ENCODE results near the gene ZNF438. TPM values are rescaled to one million over a fixed set of nuclear protein-coding genes. Genes with fewer than 3 reads are reported as not detected.

The ZNF438 gene
- total RNA-seq, 1 experiment from 2014 or later: 0.26 TPM

GRCh38 chr10:30868611-30869010, 163.1 kb downstream of the ZNF438 start:
- H3K27me3 ChIP-seq (ENCODE audit: low read length): no peaks in the 10 kb centered on the region
- H2AFZ ChIP-seq (ENCODE audit: low read length): no peak overlapping the region
- H3K79me2 ChIP-seq (ENCODE audit: low read length): no peaks in the 10 kb centered on the region
- no peak for DNase-seq
- no peaks in the 10 kb centered on the region for H4K20me1 ChIP-seq (ENCODE audit: insufficient read depth, low read depth, low read length)
- no peaks in the 10 kb centered on the region for H3K36me3 ChIP-seq (ENCODE audit: insufficient read depth, low read length)
- no peaks in the 10 kb centered on the region for H3K9me2 ChIP-seq (replicated peaks; ENCODE audit: insufficient read depth, low read length)
- H3K9ac ChIP-seq (ENCODE audit: low read length): no peak overlapping the region
- H3K4me1 ChIP-seq (ENCODE audit: low read length): no peaks in the 10 kb centered on the region
- no peak overlapping the region for H3K27ac ChIP-seq (ENCODE audit: low read length)
- no peak overlapping the region for H3K4me2 ChIP-seq (ENCODE audit: low read depth, low read length, poor library complexity, severe bottlenecking)
- H3K9me3 ChIP-seq (ENCODE audit: low read length): no peaks in the 10 kb centered on the region
- H3K4me3 ChIP-seq (ENCODE audit: low read length): no peak overlapping the region

DNA sequence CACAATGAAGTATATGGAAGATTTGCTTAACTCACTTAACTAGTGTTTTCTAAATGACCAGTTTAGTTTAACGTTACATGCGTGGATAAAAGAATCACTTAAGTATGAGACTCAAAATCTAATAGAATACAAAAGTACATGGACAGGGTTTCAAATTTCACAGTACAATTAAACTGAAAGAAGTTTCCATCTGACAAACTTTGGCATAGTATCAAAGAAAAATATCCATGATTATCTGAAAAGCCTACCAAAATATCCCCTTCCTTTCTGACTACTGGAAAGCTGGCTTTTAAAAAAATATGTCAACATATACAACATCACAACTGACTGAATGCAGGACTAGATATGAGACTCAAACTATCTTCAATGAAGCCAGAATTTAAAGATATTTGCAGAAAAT, 164.8 kb downstream of the ZNF438 start:
- no peak for DNase-seq
- Histone ChIP-seq H3K9me3 (ENCODE audit: low read length) (no peaks in the 10 kb centered on the region), H2AFZ (ENCODE audit: low read length) (no peak overlapping the region), H3K4me3 (ENCODE audit: low read length) (no peak overlapping the region), H4K20me1 (ENCODE audit: insufficient read depth, low read depth, low read length) (no peaks in the 10 kb centered on the region), H3K27me3 (ENCODE audit: low read length) (no peaks in the 10 kb centered on the region), H3K36me3 (ENCODE audit: insufficient read depth, low read length) (no peaks in the 10 kb centered on the region), H3K9ac (ENCODE audit: low read length) (no peak overlapping the region), H3K9me2 (replicated peaks; ENCODE audit: insufficient read depth, low read length) (no peaks in the 10 kb centered on the region), H3K4me2 (ENCODE audit: low read depth, low read length, poor library complexity, severe bottlenecking) (no peak overlapping the region), H3K4me1 (ENCODE audit: low read length) (no peaks in the 10 kb centered on the region), H3K27ac (ENCODE audit: low read length) (no peak overlapping the region), H3K79me2 (ENCODE audit: low read length) (no peaks in the 10 kb centered on the region)

GRCh38 chr10:30865141-30865926, 166.3 kb downstream of the ZNF438 start:
- no peaks in the 10 kb centered on the region for H3K9me2 ChIP-seq (replicated peaks; ENCODE audit: insufficient read depth, low read length)
- no peaks in the 10 kb centered on the region for H3K79me2 ChIP-seq (ENCODE audit: low read length)
- H4K20me1 ChIP-seq (ENCODE audit: insufficient read depth, low read depth, low read length): no peaks in the 10 kb centered on the region
- no peak overlapping the region for H2AFZ ChIP-seq (ENCODE audit: low read length)
- H3K4me2 ChIP-seq (ENCODE audit: low read depth, low read length, poor library complexity, severe bottlenecking): no peak overlapping the region
- no peak overlapping the region for H3K9ac ChIP-seq (ENCODE audit: low read length)
- no peaks in the 10 kb centered on the region for H3K36me3 ChIP-seq (ENCODE audit: insufficient read depth, low read length)
- H3K9me3 ChIP-seq (ENCODE audit: low read length): no peaks in the 10 kb centered on the region
- H3K4me1 ChIP-seq (ENCODE audit: low read length): no peaks in the 10 kb centered on the region
- DNase-seq: no peak
- no peaks in the 10 kb centered on the region for H3K27me3 ChIP-seq (ENCODE audit: low read length)
- no peak overlapping the region for H3K27ac ChIP-seq (ENCODE audit: low read length)
- H3K4me3 ChIP-seq (ENCODE audit: low read length): no peak overlapping the region

GRCh38 chr10:30863516-30864210, 168.0 kb downstream of the ZNF438 start:
- Histone ChIP-seq H3K4me2 (ENCODE audit: low read depth, low read length, poor library complexity, severe bottlenecking) (no peak overlapping the region), H3K9me2 (replicated peaks; ENCODE audit: insufficient read depth, low read length) (no peaks in the 10 kb centered on the region), H2AFZ (ENCODE audit: low read length) (no peak overlapping the region), H3K9ac (ENCODE audit: low read length) (no peak overlapping the region), H3K4me1 (ENCODE audit: low read length) (no peaks in the 10 kb centered on the region), H4K20me1 (ENCODE audit: insufficient read depth, low read depth, low read length) (no peaks in the 10 kb centered on the region), H3K79me2 (ENCODE audit: low read length) (no peaks in the 10 kb centered on the region), H3K27ac (ENCODE audit: low read length) (no peak overlapping the region), H3K9me3 (ENCODE audit: low read length) (no peaks in the 10 kb centered on the region), H3K27me3 (ENCODE audit: low read length) (no peaks in the 10 kb centered on the region), H3K36me3 (ENCODE audit: insufficient read depth, low read length) (no peaks in the 10 kb centered on the region), H3K4me3 (ENCODE audit: low read length) (no peak overlapping the region)
- no peak for DNase-seq

- no peaks in the 10 kb centered on the region for H3K9me3 ChIP-seq (ENCODE audit: low read length)
These were observed 169.2 kb downstream of the ZNF438 start for GRCh38 chr10:30862486-30862885.

GRCh38 chr10:30861976-30862375, 169.7 kb downstream of the ZNF438 start:
- Histone ChIP-seq H3K4me3 (ENCODE audit: low read length) (no peak overlapping the region), H3K9me3 (ENCODE audit: low read length) (no peaks in the 10 kb centered on the region), H3K4me1 (ENCODE audit: low read length) (no peaks in the 10 kb centered on the region), H3K4me2 (ENCODE audit: low read depth, low read length, poor library complexity, severe bottlenecking) (no peak overlapping the region), H3K79me2 (ENCODE audit: low read length) (no peaks in the 10 kb centered on the region), H3K27me3 (ENCODE audit: low read length) (no peaks in the 10 kb centered on the region), H3K27ac (ENCODE audit: low read length) (no peak overlapping the region), H4K20me1 (ENCODE audit: insufficient read depth, low read depth, low read length) (no peaks in the 10 kb centered on the region), H2AFZ (ENCODE audit: low read length) (no peak overlapping the region), H3K9ac (ENCODE audit: low read length) (no peak overlapping the region), H3K36me3 (ENCODE audit: insufficient read depth, low read length) (no peaks in the 10 kb centered on the region), H3K9me2 (replicated peaks; ENCODE audit: insufficient read depth, low read length) (no peaks in the 10 kb centered on the region)
- DNase-seq: no peak

More at GRCh38 chr10:30862486-30862885, 169.2 kb downstream of the ZNF438 start:
- Histone ChIP-seq H3K9ac (ENCODE audit: low read length) (no peak overlapping the region), H3K36me3 (ENCODE audit: insufficient read depth, low read length) (no peaks in the 10 kb centered on the region), H3K27ac (ENCODE audit: low read length) (no peak overlapping the region), H3K4me1 (ENCODE audit: low read length) (no peaks in the 10 kb centered on the region), H4K20me1 (ENCODE audit: insufficient read depth, low read depth, low read length) (no peaks in the 10 kb centered on the region), H3K79me2 (ENCODE audit: low read length) (no peaks in the 10 kb centered on the region), H2AFZ (ENCODE audit: low read length) (no peak overlapping the region), H3K4me3 (ENCODE audit: low read length) (no peak overlapping the region), H3K4me2 (ENCODE audit: low read depth, low read length, poor library complexity, severe bottlenecking) (no peak overlapping the region), H3K9me2 (replicated peaks; ENCODE audit: insufficient read depth, low read length) (no peaks in the 10 kb centered on the region), H3K27me3 (ENCODE audit: low read length) (no peaks in the 10 kb centered on the region)
- no peak for DNase-seq

DNA sequence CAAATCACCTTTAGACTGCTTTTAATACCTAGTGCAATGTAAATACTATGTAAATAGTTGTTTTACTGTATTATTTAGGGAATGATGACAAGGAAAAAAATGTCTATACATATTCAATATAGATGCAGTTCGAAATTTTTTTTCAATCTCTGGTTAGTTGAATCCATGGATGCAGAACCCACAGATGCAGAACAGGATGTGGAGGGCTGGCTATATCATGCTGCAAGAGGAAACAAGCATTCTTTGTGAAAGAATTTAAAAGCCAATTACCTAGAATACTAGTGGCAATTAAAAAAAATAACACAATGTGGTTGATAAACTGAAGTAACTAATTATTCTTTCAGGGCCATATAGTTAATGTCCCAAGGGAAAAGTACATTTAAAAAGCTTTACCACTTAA, 170.4 kb downstream of the ZNF438 start:
- no peak for DNase-seq
- no peak overlapping the region for H2AFZ ChIP-seq (ENCODE audit: low read length)
- H3K79me2 ChIP-seq (ENCODE audit: low read length): no peaks in the 10 kb centered on the region
- no peaks in the 10 kb centered on the region for H3K27me3 ChIP-seq (ENCODE audit: low read length)
- no peaks in the 10 kb centered on the region for H4K20me1 ChIP-seq (ENCODE audit: insufficient read depth, low read depth, low read length)
- H3K27ac ChIP-seq (ENCODE audit: low read length): no peak overlapping the region
- H3K36me3 ChIP-seq (ENCODE audit: insufficient read depth, low read length): no peaks in the 10 kb centered on the region
- H3K4me2 ChIP-seq (ENCODE audit: low read depth, low read length, poor library complexity, severe bottlenecking): no peak overlapping the region
- H3K9me3 ChIP-seq (ENCODE audit: low read length): no peaks in the 10 kb centered on the region
- H3K9me2 ChIP-seq (replicated peaks; ENCODE audit: insufficient read depth, low read length): no peaks in the 10 kb centered on the region
- no peak overlapping the region for H3K9ac ChIP-seq (ENCODE audit: low read length)
- no peak overlapping the region for H3K4me3 ChIP-seq (ENCODE audit: low read length)
- H3K4me1 ChIP-seq (ENCODE audit: low read length): no peaks in the 10 kb centered on the region

GRCh38 chr10:30858499-30858898, 173.2 kb downstream of the ZNF438 start:
- no peaks in the 10 kb centered on the region for H3K9me2 ChIP-seq (replicated peaks; ENCODE audit: insufficient read depth, low read length)
- H3K27ac ChIP-seq (ENCODE audit: low read length): no peak overlapping the region
- H3K4me1 ChIP-seq (ENCODE audit: low read length): no peaks in the 10 kb centered on the region
- H3K9me3 ChIP-seq (ENCODE audit: low read length): no peaks in the 10 kb centered on the region
- DNase-seq: no peak
- no peaks in the 10 kb centered on the region for H4K20me1 ChIP-seq (ENCODE audit: insufficient read depth, low read depth, low read length)
- no peak overlapping the region for H3K4me2 ChIP-seq (ENCODE audit: low read depth, low read length, poor library complexity, severe bottlenecking)
- H3K27me3 ChIP-seq (ENCODE audit: low read length): no peaks in the 10 kb centered on the region
- H3K4me3 ChIP-seq (ENCODE audit: low read length): no peak overlapping the region
- H3K9ac ChIP-seq (ENCODE audit: low read length): no peak overlapping the region
- no peaks in the 10 kb centered on the region for H3K36me3 ChIP-seq (ENCODE audit: insufficient read depth, low read length)
- no peaks in the 10 kb centered on the region for H3K79me2 ChIP-seq (ENCODE audit: low read length)
- no peak overlapping the region for H2AFZ ChIP-seq (ENCODE audit: low read length)
